Measurements from ENCODE around the gene TNFAIP1.
A peak's percentile ranks its signal among the peaks of the same experiment; 100 is the strongest.

The TNFAIP1 gene

DNA sequence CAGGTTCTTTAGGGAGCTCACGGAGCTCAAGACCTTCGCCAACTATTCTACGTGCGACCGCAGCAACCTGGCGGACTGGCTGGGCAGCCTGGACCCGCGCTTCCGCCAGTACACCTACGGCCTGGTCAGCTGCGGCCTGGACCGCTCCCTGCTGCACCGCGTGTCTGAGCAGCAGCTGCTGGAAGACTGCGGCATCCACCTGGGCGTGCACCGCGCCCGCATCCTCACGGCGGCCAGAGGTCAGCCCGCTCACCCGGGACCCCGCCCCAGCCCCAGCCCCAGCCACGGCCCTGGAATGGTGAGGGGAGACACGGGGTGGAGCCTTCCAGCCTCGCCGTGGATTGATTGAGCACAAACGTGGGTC lies 49.5 kb downstream of the TNFAIP1 start:
- Histone ChIP-seq H3K4me3 (ENCODE audit: low read length in 2 of 2) (no peak overlapping the region), H3K14ac (ENCODE audit: low read length) (no peak overlapping the region), H2AFZ (ENCODE audit: low read length) (no peak overlapping the region), H3K27ac (replicated peaks; ENCODE audit: low read length) (no peak overlapping the region), H3K4ac (ENCODE audit: low read length) (no peak overlapping the region), H2BK12ac (ENCODE audit: low read length) (no peak overlapping the region), H3K4me1 (ENCODE audit: control insufficient read depth in 2 of 2, insufficient read depth in 1 of 2, low read depth in 1 of 2, low read length in 2 of 2) (peaks cover 0 to 7% of the 10 kb centered on the region in 2 donors), H3K79me1 (ENCODE audit: low read depth, low read length) (no peaks in the 10 kb centered on the region), H3K9me3 (replicated peaks in 1 of 2; ENCODE audit: control insufficient read depth in 2 of 2, insufficient read depth in 1 of 2, low read depth in 1 of 2, low read length in 2 of 2) (peaks cover 0 to 3% of the 10 kb centered on the region in 2 donors), H2BK120ac (ENCODE audit: low read depth, low read length) (no peak overlapping the region), H4K8ac (ENCODE audit: low read depth, low read length) (no peak overlapping the region), H2AK5ac (ENCODE audit: low read depth, low read length) (no peak overlapping the region), H2BK5ac (ENCODE audit: low read length) (peak overlapping the region; percentile 42), H3K18ac (ENCODE audit: low read length) (no peak overlapping the region), H3K27me3 (ENCODE audit: control insufficient read depth in 3 of 3, insufficient read depth in 3 of 3, low read depth in 1 of 3, low read length in 3 of 3) (peaks cover 0 to 41% (median 13%) of the 10 kb centered on the region in 3 experiments), H3K4me2 (ENCODE audit: insufficient read depth, low read length, poor library complexity, severe bottlenecking) (peak overlapping the region; percentile 70), H2BK15ac (ENCODE audit: low read length) (no peak overlapping the region), H3K36me3 (replicated peaks in 1 of 2; ENCODE audit: control insufficient read depth in 2 of 2, insufficient read depth in 2 of 2, low read length in 2 of 2) (peaks cover 11 to 71% of the 10 kb centered on the region in 2 donors), H3K9ac (ENCODE audit: low read depth, low read length, poor library complexity) (peak overlapping the region; percentile 88), H3K23ac (ENCODE audit: low read depth, low read length, poor library complexity) (peak overlapping the region; percentile 69), H4K91ac (ENCODE audit: low read depth, low read length, poor library complexity) (no peak overlapping the region)
- no peak for DNase-seq (ENCODE audit: low spot score)
- no CpG with 5 or more reads among the region's 29 CpGs for WGBS, 2 donors (ENCODE audit: extremely low coverage in 2 of 2, insufficient read length in 2 of 2, insufficient replicate concordance in 1 of 2)

DNA sequence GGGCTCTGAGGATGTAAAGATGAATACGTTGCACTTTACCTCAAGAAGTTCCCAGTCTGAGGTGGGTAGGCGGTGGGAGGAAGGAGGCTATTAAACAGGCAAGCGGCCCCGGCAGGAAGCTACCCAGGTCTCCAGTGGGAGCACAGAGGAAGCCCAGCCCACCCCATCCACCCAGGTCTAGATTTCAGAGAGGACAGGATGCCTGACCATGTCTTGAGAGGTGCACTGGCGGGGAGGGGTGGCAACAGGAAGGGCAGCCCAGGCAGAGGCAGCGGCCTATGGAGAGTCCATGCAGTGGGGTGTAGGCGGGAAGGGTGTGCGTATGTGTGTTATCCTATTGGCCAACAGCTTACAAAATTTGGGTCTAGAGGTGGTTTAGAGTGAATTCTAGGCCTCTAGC lies 49.8 kb downstream of the TNFAIP1 start:
- Histone ChIP-seq H3K4ac (ENCODE audit: low read length) (no peak overlapping the region), H4K91ac (ENCODE audit: low read depth, low read length, poor library complexity) (no peak overlapping the region), H2BK15ac (ENCODE audit: low read length) (no peak overlapping the region), H3K14ac (ENCODE audit: low read length) (no peak overlapping the region), H3K23ac (ENCODE audit: low read depth, low read length, poor library complexity) (peak overlapping the region; percentile 69), H3K9ac (ENCODE audit: low read depth, low read length, poor library complexity) (no peak overlapping the region), H3K4me3 (ENCODE audit: low read length in 2 of 2) (no peak overlapping the region), H3K4me1 (ENCODE audit: control insufficient read depth in 2 of 2, insufficient read depth in 1 of 2, low read depth in 1 of 2, low read length in 2 of 2) (peaks cover 0 to 7% of the 10 kb centered on the region in 2 donors), H2BK12ac (ENCODE audit: low read length) (no peak overlapping the region), H3K9me3 (replicated peaks in 1 of 2; ENCODE audit: control insufficient read depth in 2 of 2, insufficient read depth in 1 of 2, low read depth in 1 of 2, low read length in 2 of 2) (peaks cover 0 to 3% of the 10 kb centered on the region in 2 donors), H3K18ac (ENCODE audit: low read length) (no peak overlapping the region), H2BK5ac (ENCODE audit: low read length) (peak overlapping the region; percentile 42), H3K27me3 (ENCODE audit: control insufficient read depth in 3 of 3, insufficient read depth in 3 of 3, low read depth in 1 of 3, low read length in 3 of 3) (peaks cover 0 to 41% (median 13%) of the 10 kb centered on the region in 3 experiments), H2BK120ac (ENCODE audit: low read depth, low read length) (no peak overlapping the region), H3K4me2 (ENCODE audit: insufficient read depth, low read length, poor library complexity, severe bottlenecking) (no peak overlapping the region), H2AK5ac (ENCODE audit: low read depth, low read length) (no peak overlapping the region), H3K79me1 (ENCODE audit: low read depth, low read length) (no peaks in the 10 kb centered on the region), H3K36me3 (replicated peaks in 1 of 2; ENCODE audit: control insufficient read depth in 2 of 2, insufficient read depth in 2 of 2, low read length in 2 of 2) (peaks cover 11 to 75% of the 10 kb centered on the region in 2 donors), H3K27ac (replicated peaks; ENCODE audit: low read length) (no peak overlapping the region), H2AFZ (ENCODE audit: low read length) (no peak overlapping the region), H4K8ac (ENCODE audit: low read depth, low read length) (no peak overlapping the region)
- no CpG with 5 or more reads among the region's 8 CpGs for WGBS, 2 donors (ENCODE audit: extremely low coverage in 2 of 2, insufficient read length in 2 of 2, insufficient replicate concordance in 1 of 2)
- no peak for DNase-seq (ENCODE audit: low spot score)

DNA sequence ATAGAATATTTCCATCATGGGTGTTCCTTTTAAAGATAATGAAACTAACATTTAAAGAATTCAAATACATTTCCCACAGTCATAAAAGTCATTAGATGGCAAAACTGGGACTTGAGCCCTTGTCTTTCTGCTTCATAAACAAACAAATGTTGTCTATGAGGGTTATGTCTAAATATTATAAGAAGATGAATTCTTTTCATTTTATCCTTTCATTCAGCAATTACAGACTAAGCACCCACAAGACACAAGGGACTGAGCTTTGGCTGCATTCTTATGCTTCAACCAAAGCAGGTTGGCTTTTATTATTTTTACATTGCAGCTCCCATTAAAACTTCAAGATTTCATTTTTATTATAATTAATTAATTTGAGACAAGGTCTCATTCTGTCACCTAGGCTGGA lies 50.8 kb downstream of the TNFAIP1 start:
- no peak overlapping the region for H3K27ac ChIP-seq (replicated peaks; ENCODE audit: low read length)
- no peak overlapping the region for H3K18ac ChIP-seq (ENCODE audit: low read length)
- H3K4me3 ChIP-seq (ENCODE audit: low read length in 2 of 2), result no peak overlapping the region
- H3K23ac ChIP-seq (ENCODE audit: low read depth, low read length, poor library complexity), result no peak overlapping the region
- no peaks in the 10 kb centered on the region for H3K79me1 ChIP-seq (ENCODE audit: low read depth, low read length)
- no peak overlapping the region for H2AK5ac ChIP-seq (ENCODE audit: low read depth, low read length)
- no peak overlapping the region for H2AFZ ChIP-seq (ENCODE audit: low read length)
- DNase-seq (ENCODE audit: low spot score), result no peak
- H3K9ac ChIP-seq (ENCODE audit: low read depth, low read length, poor library complexity), result no peak overlapping the region
- H3K4ac ChIP-seq (ENCODE audit: low read length), result no peak overlapping the region
- H3K14ac ChIP-seq (ENCODE audit: low read length), result no peak overlapping the region
- H3K4me2 ChIP-seq (ENCODE audit: insufficient read depth, low read length, poor library complexity, severe bottlenecking), result no peak overlapping the region
- H3K9me3 ChIP-seq (replicated peaks in 1 of 2; ENCODE audit: control insufficient read depth in 2 of 2, insufficient read depth in 1 of 2, low read depth in 1 of 2, low read length in 2 of 2), result peaks cover 0 to 2% of the 10 kb centered on the region in 2 donors
- peaks cover 0 to 7% of the 10 kb centered on the region in 2 donors for H3K4me1 ChIP-seq (ENCODE audit: control insufficient read depth in 2 of 2, insufficient read depth in 1 of 2, low read depth in 1 of 2, low read length in 2 of 2)
- H2BK120ac ChIP-seq (ENCODE audit: low read depth, low read length), result no peak overlapping the region
- H3K36me3 ChIP-seq (replicated peaks in 1 of 2; ENCODE audit: control insufficient read depth in 2 of 2, insufficient read depth in 2 of 2, low read length in 2 of 2), result peaks cover 13 to 85% of the 10 kb centered on the region in 2 donors
- peaks cover 0 to 32% (median 13%) of the 10 kb centered on the region in 3 experiments for H3K27me3 ChIP-seq (ENCODE audit: control insufficient read depth in 3 of 3, insufficient read depth in 3 of 3, low read depth in 1 of 3, low read length in 3 of 3)
- H4K91ac ChIP-seq (ENCODE audit: low read depth, low read length, poor library complexity), result no peak overlapping the region
- H2BK15ac ChIP-seq (ENCODE audit: low read length), result no peak overlapping the region
- no peak overlapping the region for H2BK5ac ChIP-seq (ENCODE audit: low read length)
- H2BK12ac ChIP-seq (ENCODE audit: low read length), result no peak overlapping the region
- H4K8ac ChIP-seq (ENCODE audit: low read depth, low read length), result no peak overlapping the region

DNA sequence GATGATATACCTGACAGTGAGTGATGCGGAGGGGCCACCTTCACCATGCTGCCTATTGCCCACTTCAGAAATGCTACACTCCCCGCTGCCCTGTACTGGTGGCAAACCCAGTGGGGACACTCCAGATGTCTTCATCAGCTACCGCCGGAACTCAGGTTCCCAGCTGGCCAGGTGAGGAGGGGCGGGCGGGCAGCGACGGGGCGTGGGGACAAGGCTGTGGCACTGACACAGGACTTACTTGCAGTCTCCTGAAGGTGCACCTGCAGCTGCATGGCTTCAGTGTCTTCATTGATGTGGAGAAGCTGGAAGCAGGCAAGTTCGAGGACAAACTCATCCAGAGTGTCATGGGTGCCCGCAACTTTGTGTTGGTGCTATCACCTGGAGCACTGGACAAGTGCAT lies 52.5 kb downstream of the TNFAIP1 start:
- Histone ChIP-seq H2AFZ (ENCODE audit: low read length) (no peak overlapping the region), H3K4me1 (ENCODE audit: control insufficient read depth in 2 of 2, insufficient read depth in 1 of 2, low read depth in 1 of 2, low read length in 2 of 2) (peaks cover 0 to 7% of the 10 kb centered on the region in 2 donors), H3K9me3 (replicated peaks in 1 of 2; ENCODE audit: control insufficient read depth in 2 of 2, insufficient read depth in 1 of 2, low read depth in 1 of 2, low read length in 2 of 2) (peaks cover 0 to 2% of the 10 kb centered on the region in 2 donors), H3K79me1 (ENCODE audit: low read depth, low read length) (no peaks in the 10 kb centered on the region), H3K4me3 (ENCODE audit: low read length in 2 of 2) (no peak overlapping the region), H2BK120ac (ENCODE audit: low read depth, low read length) (no peak overlapping the region), H3K23ac (ENCODE audit: low read depth, low read length, poor library complexity) (no peak overlapping the region), H2BK15ac (ENCODE audit: low read length) (no peak overlapping the region), H4K91ac (ENCODE audit: low read depth, low read length, poor library complexity) (no peak overlapping the region), H2BK5ac (ENCODE audit: low read length) (no peak overlapping the region), H4K8ac (ENCODE audit: low read depth, low read length) (no peak overlapping the region), H3K4ac (ENCODE audit: low read length) (no peak overlapping the region), H3K9ac (ENCODE audit: low read depth, low read length, poor library complexity) (no peak overlapping the region), H3K14ac (ENCODE audit: low read length) (no peak overlapping the region), H2BK12ac (ENCODE audit: low read length) (no peak overlapping the region), H3K18ac (ENCODE audit: low read length) (no peak overlapping the region), H3K4me2 (ENCODE audit: insufficient read depth, low read length, poor library complexity, severe bottlenecking) (no peak overlapping the region), H2AK5ac (ENCODE audit: low read depth, low read length) (no peak overlapping the region), H3K36me3 (replicated peaks in 1 of 2; ENCODE audit: control insufficient read depth in 2 of 2, insufficient read depth in 2 of 2, low read length in 2 of 2) (peaks cover 13 to 90% of the 10 kb centered on the region in 2 donors), H3K27me3 (ENCODE audit: control insufficient read depth in 3 of 3, insufficient read depth in 3 of 3, low read depth in 1 of 3, low read length in 3 of 3) (peaks cover 0 to 24% (median 13%) of the 10 kb centered on the region in 3 experiments), H3K27ac (replicated peaks; ENCODE audit: low read length) (no peak overlapping the region)
- WGBS, 2 donors (ENCODE audit: extremely low coverage in 2 of 2, insufficient read length in 2 of 2, insufficient replicate concordance in 1 of 2), result no CpG with 5 or more reads among the region's 11 CpGs
- DNase-seq (ENCODE audit: low spot score), result no peak
